Measurements from ENCODE around the gene CTNNA2. TPM values are rescaled to one million over a fixed set of nuclear protein-coding genes. Genes with fewer than 3 reads are reported as not detected.

The CTNNA2 gene
- total and polyA plus RNA-seq, 2 of the 8 experiments (the other 6 are each of a cell fraction or from before 2014, with no cell fraction given), result 3.9 to 9.0 TPM

DNA sequence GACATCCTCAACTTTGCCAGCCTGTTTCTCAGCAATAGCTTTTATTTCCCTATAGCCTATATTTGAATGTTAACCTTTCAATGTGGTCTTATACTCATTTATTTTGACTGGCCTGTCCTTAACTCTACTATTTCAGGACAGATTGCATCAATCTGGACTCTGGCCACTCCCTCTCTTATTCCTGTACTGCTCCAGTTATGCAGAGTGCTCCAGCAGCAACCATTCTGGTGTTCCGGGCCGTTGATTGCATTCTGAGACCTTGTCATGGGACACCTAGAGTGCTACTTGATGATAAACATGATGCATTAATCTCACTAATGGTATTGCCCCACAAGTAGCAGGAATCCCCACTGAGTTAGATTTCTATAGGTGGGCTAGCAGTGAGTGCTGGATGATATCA lies 428.3 kb downstream of the CTNNA2 start (continued):
- TF ChIP-seq CHD1 (IDR thresholded peaks at IDR 0.05; ENCODE audit: low read depth, low read length), result no peak
- no peak for TF ChIP-seq FOSL1 (IDR thresholded peaks at IDR 0.05; ENCODE audit: insufficient read depth, low read depth, low read length)
- no peak for TF ChIP-seq RNF2 (IDR thresholded peaks at IDR 0.05; ENCODE audit: borderline replicate concordance, low read depth, low read length, missing control alignments, poor library complexity, severe bottlenecking)
- no peak for TF ChIP-seq NRF1 (IDR thresholded peaks at IDR 0.05; ENCODE audit: low read depth, low read length)

Measured in H1 (cell line).